A549 (cell line): ENCODE measurements around the gene NKAPD1.

Experiments used
- CEBPB ChIP-seq, 2 experiments: fragments of >200 bp in 1 of 2; sonication (Bioruptor Twin) in 1 of 2; formaldehyde crosslinking in 1 of 2; IDR thresholded peaks; 2 replicates each; pipeline ENCODE4 v1.6.1; 2012 to 2016
- EP300 ChIP-seq, 2 experiments: fragments of >200 bp; sonication (Bioruptor Twin); formaldehyde crosslinking; IDR thresholded peaks; 2 replicates in 1 of 2; 3 replicates in 1 of 2; pipeline ENCODE4 v1.6.1; 2016 to 2017
- MAFK ChIP-seq: fragments of 450-650 bp; IDR thresholded peaks from 2 replicates; pipeline ENCODE4 v1.6.1; 2014; ENCODE audit not compliant: partially characterized antibody
- POLR2A ChIP-seq: IDR thresholded peaks from 2 replicates; pipeline ENCODE4 v1.6.1; 2012; ENCODE audit warnings: mild to moderate bottlenecking, low read length
- POLR2AphosphoS2 ChIP-seq: conservative IDR thresholded peaks from 2 replicates; pipeline ENCODE4 v1.6.1; 2012; ENCODE audit warnings: low read length, improper control_type of control experiment, inconsistent platforms
- RNF2 ChIP-seq: fragments of 200-600 bp; sonication (generic); IDR thresholded peaks from 2 replicates; pipeline ENCODE4 v1.6.1; 2016; ENCODE audit warnings: low read depth, mild to moderate bottlenecking, antibody characterized with exemption, moderate library complexity, borderline replicate concordance
- TF ChIP-seq, protein P1 (sequence below): fragments of >200 bp; sonication (Bioruptor Twin); formaldehyde crosslinking; IDR thresholded peaks from 3 replicates; pipeline ENCODE4 v1.5.1; 2016

DNA sequence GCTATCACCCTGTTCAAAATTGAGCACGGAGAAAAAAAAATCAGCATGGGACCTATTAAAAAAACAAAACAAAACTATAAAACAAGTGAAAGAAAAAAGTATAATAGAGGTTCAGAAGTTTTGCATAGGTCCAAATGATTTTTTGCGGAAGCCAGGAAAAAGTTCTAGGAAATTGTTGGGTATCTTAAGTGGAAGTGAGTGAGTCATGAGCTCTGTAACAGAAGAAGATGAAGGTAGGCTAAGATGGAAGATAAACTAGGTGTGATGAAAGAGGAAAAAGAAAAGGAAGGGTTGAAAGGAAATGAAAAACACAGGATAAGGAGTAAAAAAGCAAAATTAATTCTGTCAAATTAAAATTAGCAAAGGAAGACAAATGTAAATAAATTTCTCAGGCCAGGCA, 40.4 kb downstream of the NKAPD1 start:
- TF ChIP-seq, protein P1, sequence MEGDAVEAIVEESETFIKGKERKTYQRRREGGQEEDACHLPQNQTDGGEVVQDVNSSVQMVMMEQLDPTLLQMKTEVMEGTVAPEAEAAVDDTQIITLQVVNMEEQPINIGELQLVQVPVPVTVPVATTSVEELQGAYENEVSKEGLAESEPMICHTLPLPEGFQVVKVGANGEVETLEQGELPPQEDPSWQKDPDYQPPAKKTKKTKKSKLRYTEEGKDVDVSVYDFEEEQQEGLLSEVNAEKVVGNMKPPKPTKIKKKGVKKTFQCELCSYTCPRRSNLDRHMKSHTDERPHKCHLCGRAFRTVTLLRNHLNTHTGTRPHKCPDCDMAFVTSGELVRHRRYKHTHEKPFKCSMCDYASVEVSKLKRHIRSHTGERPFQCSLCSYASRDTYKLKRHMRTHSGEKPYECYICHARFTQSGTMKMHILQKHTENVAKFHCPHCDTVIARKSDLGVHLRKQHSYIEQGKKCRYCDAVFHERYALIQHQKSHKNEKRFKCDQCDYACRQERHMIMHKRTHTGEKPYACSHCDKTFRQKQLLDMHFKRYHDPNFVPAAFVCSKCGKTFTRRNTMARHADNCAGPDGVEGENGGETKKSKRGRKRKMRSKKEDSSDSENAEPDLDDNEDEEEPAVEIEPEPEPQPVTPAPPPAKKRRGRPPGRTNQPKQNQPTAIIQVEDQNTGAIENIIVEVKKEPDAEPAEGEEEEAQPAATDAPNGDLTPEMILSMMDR = no peak
- TF ChIP-seq POLR2A (no peak), CEBPB (IDR thresholded peaks at IDR 0.05) (no peak), RNF2 (no peak), EP300 (IDR thresholded peaks at IDR 0.05) (no peak), MAFK (no peak), POLR2AphosphoS2 (no peak)
